Osteocyte (in vitro differentiated cells): ENCODE measurements around the gene CST9L. TPM values are rescaled to one million over a fixed set of nuclear protein-coding genes. Genes with fewer than 3 reads are reported as not detected.

Experiments used
- DNase-seq: peaks from one replicate; pipeline ENCODE4 v3.0.0; 2021; ENCODE audit warnings: mixed read lengths; ENCODE audit not compliant: unreplicated experiment; ENCODE audit errors: extremely low spot score
- H3K27ac Mint-ChIP-seq: one replicate; pipeline ENCODE4 v1.8.0; 2021; ENCODE audit warnings: mild to moderate bottlenecking, mixed read lengths; ENCODE audit not compliant: unreplicated experiment
- H3K27me3 Mint-ChIP-seq: one replicate; pipeline ENCODE4 v1.8.0; 2021; ENCODE audit warnings: mixed read lengths; ENCODE audit not compliant: unreplicated experiment
- H3K36me3 Mint-ChIP-seq: one replicate; pipeline ENCODE4 v1.8.0; 2021; ENCODE audit warnings: mixed read lengths; ENCODE audit not compliant: unreplicated experiment
- H3K4me1 Mint-ChIP-seq: one replicate; pipeline ENCODE4 v1.8.0; 2021; ENCODE audit warnings: mixed read lengths; ENCODE audit not compliant: unreplicated experiment
- H3K4me3 Mint-ChIP-seq: one replicate; pipeline ENCODE4 v1.8.0; 2021; ENCODE audit warnings: mild to moderate bottlenecking, moderate library complexity, mixed read lengths; ENCODE audit not compliant: unreplicated experiment
- H3K9me3 Mint-ChIP-seq: one replicate; pipeline ENCODE4 v1.8.0; 2021; ENCODE audit warnings: mixed read lengths; ENCODE audit not compliant: unreplicated experiment
- total RNA-seq: library from RNA; stranded (reverse); gene quantifications from 2 replicates; pipeline ENCODE4 v1.2.1, GENCODE V29; 2021
- TF ChIP-seq, protein P1 (sequence below): fragments of 200-600 bp; sonication (generic); IDR thresholded peaks from 2 replicates; pipeline ENCODE4 v1.5.0; 2021; ENCODE audit warnings: antibody characterized with exemption, mild to moderate bottlenecking, moderate library complexity

The CST9L gene
- total RNA-seq, 1 donor from 2014 or later: not detected

DNA sequence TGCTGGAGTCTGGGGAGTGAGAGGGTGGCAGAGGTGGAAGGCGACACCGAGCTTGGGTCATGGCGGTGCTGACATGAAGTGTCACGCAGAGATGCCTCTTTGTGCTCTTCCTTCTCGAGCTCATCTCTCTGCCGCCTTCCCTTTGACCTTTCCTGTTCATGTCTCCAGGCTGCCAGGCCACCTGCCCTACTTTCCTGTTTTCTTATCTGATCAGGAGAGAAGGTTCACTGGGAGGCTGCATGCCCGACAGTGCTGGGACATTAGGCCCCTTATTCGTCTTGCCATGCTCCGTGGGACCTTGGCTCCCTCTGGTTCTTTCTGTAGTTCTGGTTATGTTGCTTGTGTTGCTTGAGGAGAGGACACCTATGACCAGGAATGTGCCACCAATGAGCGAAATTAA, 44.1 kb downstream of the CST9L start:
- TF ChIP-seq, protein P1, sequence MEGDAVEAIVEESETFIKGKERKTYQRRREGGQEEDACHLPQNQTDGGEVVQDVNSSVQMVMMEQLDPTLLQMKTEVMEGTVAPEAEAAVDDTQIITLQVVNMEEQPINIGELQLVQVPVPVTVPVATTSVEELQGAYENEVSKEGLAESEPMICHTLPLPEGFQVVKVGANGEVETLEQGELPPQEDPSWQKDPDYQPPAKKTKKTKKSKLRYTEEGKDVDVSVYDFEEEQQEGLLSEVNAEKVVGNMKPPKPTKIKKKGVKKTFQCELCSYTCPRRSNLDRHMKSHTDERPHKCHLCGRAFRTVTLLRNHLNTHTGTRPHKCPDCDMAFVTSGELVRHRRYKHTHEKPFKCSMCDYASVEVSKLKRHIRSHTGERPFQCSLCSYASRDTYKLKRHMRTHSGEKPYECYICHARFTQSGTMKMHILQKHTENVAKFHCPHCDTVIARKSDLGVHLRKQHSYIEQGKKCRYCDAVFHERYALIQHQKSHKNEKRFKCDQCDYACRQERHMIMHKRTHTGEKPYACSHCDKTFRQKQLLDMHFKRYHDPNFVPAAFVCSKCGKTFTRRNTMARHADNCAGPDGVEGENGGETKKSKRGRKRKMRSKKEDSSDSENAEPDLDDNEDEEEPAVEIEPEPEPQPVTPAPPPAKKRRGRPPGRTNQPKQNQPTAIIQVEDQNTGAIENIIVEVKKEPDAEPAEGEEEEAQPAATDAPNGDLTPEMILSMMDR: no peak
- Mint-ChIP-seq H3K36me3 (no peaks in the 10 kb centered on the region), H3K27ac (no peak overlapping the region), H3K4me3 (no peak overlapping the region), H3K27me3 (peaks cover 12% of the 10 kb centered on the region), H3K4me1 (no peaks in the 10 kb centered on the region), H3K9me3 (peaks cover 10% of the 10 kb centered on the region)
- no peak for DNase-seq

DNA sequence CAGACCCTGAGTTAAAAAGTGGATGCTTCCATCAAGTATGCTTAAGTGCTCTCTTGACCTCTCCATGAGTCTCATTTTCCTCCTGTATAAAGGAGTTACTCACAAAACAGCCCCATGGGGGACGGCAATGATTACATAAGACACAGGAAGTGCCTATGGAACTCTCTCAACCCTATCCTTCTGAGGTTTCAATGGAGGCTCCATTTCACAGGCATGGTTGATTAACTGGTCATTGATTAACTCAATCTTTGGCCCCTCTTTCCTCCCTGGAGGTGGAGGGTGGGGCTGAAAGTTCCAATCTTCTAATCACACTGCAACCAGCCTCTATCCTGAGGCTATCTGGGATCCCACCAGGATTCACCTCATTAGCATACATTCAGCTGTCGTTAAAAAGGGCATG, 48.1 kb downstream of the CST9L start:
- DNase-seq: no peak
- TF ChIP-seq, protein P1: no peak
- H3K27me3 Mint-ChIP-seq: peaks cover 9% of the 10 kb centered on the region
- no peaks in the 10 kb centered on the region for H3K9me3 Mint-ChIP-seq
- no peak overlapping the region for H3K4me3 Mint-ChIP-seq
- no peak overlapping the region for H3K27ac Mint-ChIP-seq
- no peaks in the 10 kb centered on the region for H3K36me3 Mint-ChIP-seq
- peaks cover 3% of the 10 kb centered on the region for H3K4me1 Mint-ChIP-seq

DNA sequence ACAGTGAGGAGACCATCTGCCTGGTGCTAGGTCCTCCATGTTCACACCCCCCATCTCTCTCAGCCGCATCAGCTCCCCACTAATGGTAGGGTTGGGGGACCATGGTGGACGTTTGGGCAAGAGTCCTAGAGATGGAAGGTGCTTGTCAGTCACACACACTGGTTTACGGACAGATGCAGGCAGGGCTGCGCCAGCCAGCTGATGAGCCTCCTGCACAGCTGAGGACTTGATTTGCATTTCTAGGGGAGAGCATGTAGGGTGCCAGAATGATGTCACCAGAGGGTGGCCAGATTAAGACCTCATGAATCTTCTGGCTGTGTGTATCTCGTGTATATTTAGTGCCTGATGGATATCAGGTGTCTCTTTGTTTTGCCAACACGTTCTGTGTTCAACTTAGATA, 48.7 kb downstream of the CST9L start:
- DNase-seq: no peak
- Mint-ChIP-seq H3K4me1 (peaks cover 10% of the 10 kb centered on the region), H3K9me3 (no peaks in the 10 kb centered on the region), H3K27me3 (peaks cover 9% of the 10 kb centered on the region), H3K4me3 (no peak overlapping the region), H3K36me3 (no peaks in the 10 kb centered on the region), H3K27ac (no peak overlapping the region)
- TF ChIP-seq, protein P1: no peak

DNA sequence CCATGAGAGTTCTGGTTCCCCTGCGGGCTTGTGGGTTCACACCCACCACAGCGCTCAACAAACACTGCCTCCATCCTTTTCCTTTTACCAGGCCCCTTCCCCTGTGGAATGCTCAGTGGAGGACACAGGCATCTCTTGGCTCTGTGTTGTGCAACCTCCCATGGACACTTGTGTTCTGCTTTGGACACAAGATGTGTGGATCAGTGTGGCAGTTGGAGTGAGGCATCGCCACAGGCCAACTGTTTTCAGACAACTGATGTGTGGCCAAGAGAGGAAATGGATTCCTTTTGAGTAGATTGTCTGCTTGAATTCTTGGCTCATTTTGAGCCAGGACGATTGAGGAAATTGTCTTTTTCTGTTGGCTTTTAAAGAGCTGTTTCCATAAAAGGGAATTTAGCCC, 50.6 kb downstream of the CST9L start:
- DNase-seq: no peak
- TF ChIP-seq, protein P1: no peak
- Mint-ChIP-seq H3K4me1 (peaks cover 10% of the 10 kb centered on the region), H3K36me3 (no peaks in the 10 kb centered on the region), H3K9me3 (no peaks in the 10 kb centered on the region), H3K27me3 (peaks cover 2% of the 10 kb centered on the region), H3K27ac (no peak overlapping the region), H3K4me3 (no peak overlapping the region)

DNA sequence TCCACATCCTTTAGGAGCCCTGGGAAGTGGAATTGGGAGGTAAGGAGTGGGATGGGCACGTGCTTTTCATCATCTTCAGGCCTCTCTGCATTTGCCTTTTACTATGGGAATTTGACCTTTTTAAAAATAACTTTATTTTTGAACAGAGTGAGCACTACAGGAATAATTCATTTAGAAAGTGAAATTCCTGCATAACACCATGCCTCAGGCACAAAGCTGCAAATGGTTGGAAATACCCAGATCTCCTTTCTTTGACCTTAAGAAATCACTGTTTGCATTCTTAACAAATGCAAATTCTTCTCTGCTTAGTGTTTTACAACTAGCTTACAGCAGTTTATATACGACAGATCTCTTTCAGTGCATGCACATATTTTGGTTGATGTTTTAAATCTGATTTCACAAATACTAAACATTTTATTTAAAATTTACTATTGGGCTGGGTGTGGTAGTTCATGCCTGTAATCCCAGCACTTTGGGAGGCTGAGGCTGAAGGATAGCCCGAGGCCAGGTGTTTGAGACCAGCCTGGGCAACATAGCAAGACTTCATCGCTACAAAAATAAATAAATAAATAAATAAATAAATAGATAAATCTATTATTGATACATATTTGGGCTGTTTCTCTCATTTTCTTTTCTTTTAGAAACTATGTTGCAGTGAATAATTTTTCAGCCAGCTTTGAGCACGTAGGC, 52.9 kb downstream of the CST9L start:
- H3K9me3 Mint-ChIP-seq: no peaks in the 10 kb centered on the region
- H3K4me1 Mint-ChIP-seq: peaks cover 10% of the 10 kb centered on the region
- no peak for DNase-seq
- H3K36me3 Mint-ChIP-seq: no peaks in the 10 kb centered on the region
- TF ChIP-seq, protein P1: no peak
- H3K27ac Mint-ChIP-seq: peak overlapping the region; percentile 8
- no peak overlapping the region for H3K4me3 Mint-ChIP-seq
- no peaks in the 10 kb centered on the region for H3K27me3 Mint-ChIP-seq
